H1 (cell line): ENCODE results near the gene ADAMTS17. TPM values are rescaled to one million over a fixed set of nuclear protein-coding genes. Genes with fewer than 3 reads are reported as not detected.

ENCODE experiments used
- CTCF ChIA-PET: fragments of 300-600 bp; sonication (Branson Sonifier 250); formaldehyde crosslinking; loops from one replicate; lab custom pipeline; 2021; ENCODE audit not compliant: partially characterized antibody; lab: Charles Lee
- POLR2A ChIA-PET: fragments of 300-600 bp; sonication (Branson Sonifier 250); formaldehyde crosslinking; loops from one replicate; lab custom pipeline; 2021; ENCODE audit warnings: inconsistent platforms; ENCODE audit not compliant: partially characterized antibody; lab: Charles Lee
- DNase-seq, 2 experiments: peaks; one replicate each; pipeline versions ENCODE4 v3.0.0 to v3.0.0-alpha.2; 2010 to 2022; ENCODE audit warnings: low spot score in 2 of 2, low read depth in 1 of 2, mixed read lengths in 1 of 2
- FAIRE-seq: peaks from 2 replicates; lab custom pipeline; 2011; peaks lifted over from hg19 to GRCh38; lab: Jason Lieb, UNC
- H2AFZ ChIP-seq: 2 replicates; pipeline ENCODE4 v1.8.1; 2012; ENCODE audit warnings: low read length, inconsistent platforms
- H2AK5ac ChIP-seq: 2 replicates; pipeline ENCODE4 v1.6.1; 2013; ENCODE audit warnings: low read depth, low read length
- H2BK120ac ChIP-seq: replicated peaks from 2 replicates; pipeline ENCODE3; 2013; ENCODE audit warnings: low read depth, low read length, inconsistent platforms
- H2BK12ac ChIP-seq: 2 replicates; pipeline ENCODE4 v1.6.1; 2013; ENCODE audit warnings: low read depth, low read length
- H2BK15ac ChIP-seq: 2 replicates; pipeline ENCODE4 v1.6.1; 2013; ENCODE audit warnings: low read length
- H2BK20ac ChIP-seq: 2 replicates; pipeline ENCODE4 v1.6.1; 2013; ENCODE audit warnings: low read length
- H2BK5ac ChIP-seq: 2 replicates; pipeline ENCODE4 v1.6.1; 2013; ENCODE audit warnings: low read depth, low read length
- H3K14ac ChIP-seq: 2 replicates; pipeline ENCODE4 v1.6.1; 2013; ENCODE audit warnings: inconsistent platforms; ENCODE audit not compliant: insufficient read length
- H3K18ac ChIP-seq: 2 replicates; pipeline ENCODE4 v1.6.1; 2013; ENCODE audit warnings: low read length; ENCODE audit errors: extremely low read depth
- H3K23ac ChIP-seq: 2 replicates; pipeline ENCODE4 v1.6.1; 2013; ENCODE audit warnings: inconsistent platforms; ENCODE audit not compliant: insufficient read length
- H3K23me2 ChIP-seq: 2 replicates; pipeline ENCODE4 v1.6.1; 2013; ENCODE audit warnings: low read depth, low read length
- H3K27ac ChIP-seq: 2 replicates; pipeline ENCODE4 v1.6.1; 2011; ENCODE audit warnings: low read depth, low read length, inconsistent platforms
- H3K27me3 ChIP-seq, 4 experiments: replicated peaks in 1 of 4; 1 replicate in 1 of 4; 2 replicates in 3 of 4; pipeline versions ENCODE4 v1.6.1 to v1.8.1; 2011 to 2013; ENCODE audit warnings: low read length in 3 of 4, mild to moderate bottlenecking in 3 of 4, inconsistent platforms in 2 of 4, mixed read lengths in 2 of 4, moderate library complexity in 1 of 4; ENCODE audit not compliant: control insufficient read depth in 3 of 4, insufficient read depth in 3 of 4; ENCODE audit errors: extremely low read depth in 1 of 4
- H3K36me3 ChIP-seq, 4 experiments: 2 replicates each; pipeline versions ENCODE4 v1.6.1 to v1.8.1; 2011 to 2013; ENCODE audit warnings: mild to moderate bottlenecking in 4 of 4, low read length in 3 of 4, moderate library complexity in 2 of 4, control low read depth in 1 of 4, inconsistent platforms in 1 of 4; ENCODE audit not compliant: insufficient read depth in 4 of 4, control insufficient read depth in 2 of 4
- H3K4ac ChIP-seq: replicated peaks from 2 replicates; pipeline ENCODE3; 2013; ENCODE audit warnings: low read length, low read depth, mixed read lengths, inconsistent platforms; ENCODE audit not compliant: insufficient read length
- H3K4me1 ChIP-seq, 4 experiments: replicated peaks in 1 of 4; 1 replicate in 1 of 4; 2 replicates in 3 of 4; pipeline versions ENCODE4 v1.6.1 to v1.8.1; 2011 to 2013; ENCODE audit warnings: low read length in 3 of 4, inconsistent platforms in 2 of 4, mixed read lengths in 1 of 4; ENCODE audit not compliant: insufficient read depth in 4 of 4, control insufficient read depth in 3 of 4
- H3K4me2 ChIP-seq, 2 experiments: 2 replicates each; pipeline versions ENCODE4 v1.6.1 to v1.8.1; 2011 to 2013; ENCODE audit warnings: low read depth in 2 of 2, low read length in 2 of 2, control low read depth in 1 of 2, inconsistent platforms in 1 of 2, mild to moderate bottlenecking in 1 of 2; ENCODE audit not compliant: insufficient read depth in 1 of 2
- H3K4me3 ChIP-seq, 4 experiments: fragments of 200-600, 300-600 bp in 1 of 4; sonication (generic), shearing (Covaris generic), sonication (Bioruptor Twin) in 1 of 4; 2 replicates each; pipeline versions ENCODE4 v1.5.1 to v1.8.1; 2011 to 2016; ENCODE audit warnings: low read length in 4 of 4, low read depth in 3 of 4, control low read depth in 2 of 4, inconsistent platforms in 2 of 4, mild to moderate bottlenecking in 2 of 4, mixed read lengths in 1 of 4, moderate library complexity in 1 of 4; ENCODE audit not compliant: insufficient read depth in 2 of 4; ENCODE audit errors: extremely low read depth in 1 of 4
- H3K56ac ChIP-seq: replicated peaks from 2 replicates; pipeline ENCODE3; 2013; ENCODE audit warnings: low read depth, mild to moderate bottlenecking, mixed read lengths, low read length, inconsistent platforms; ENCODE audit not compliant: insufficient read length
- H3K79me1 ChIP-seq: 2 replicates; pipeline ENCODE4 v1.6.1; 2013; ENCODE audit warnings: low read depth, low read length, control low read depth
- H3K79me2 ChIP-seq, 2 experiments: 2 replicates each; pipeline versions ENCODE4 v1.6.1 to v1.8.1; 2012 to 2013; ENCODE audit warnings: low read length in 2 of 2, mild to moderate bottlenecking in 2 of 2, inconsistent platforms in 1 of 2; ENCODE audit not compliant: insufficient read depth in 2 of 2, control insufficient read depth in 1 of 2
- H3K9ac ChIP-seq, 4 experiments: replicated peaks in 1 of 4; 1 replicate in 1 of 4; 2 replicates in 3 of 4; pipeline versions ENCODE4 v1.6.1 to v1.8.1; 2011 to 2013; ENCODE audit warnings: low read depth in 3 of 4, low read length in 3 of 4, control low read depth in 2 of 4, mild to moderate bottlenecking in 2 of 4, moderate library complexity in 2 of 4, inconsistent platforms in 1 of 4; ENCODE audit errors: extremely low read depth in 1 of 4
- H3K9me3 ChIP-seq, 2 experiments: 2 replicates each; pipeline versions ENCODE4 v1.6.1 to v1.8.1; 2012 to 2013; ENCODE audit warnings: mild to moderate bottlenecking in 2 of 2, moderate library complexity in 2 of 2, control low read depth in 1 of 2, inconsistent platforms in 1 of 2, low read depth in 1 of 2, low read length in 1 of 2, mixed read lengths in 1 of 2; ENCODE audit not compliant: insufficient read depth in 2 of 2
- H4K20me1 ChIP-seq, 2 experiments: replicated peaks in 1 of 2; 2 replicates each; pipeline versions ENCODE3 to v1.8.1; 2011 to 2013; ENCODE audit warnings: inconsistent platforms in 2 of 2, low read length in 2 of 2, mild to moderate bottlenecking in 1 of 2; ENCODE audit not compliant: insufficient read depth in 2 of 2, control insufficient read depth in 1 of 2
- H4K5ac ChIP-seq: 2 replicates; pipeline ENCODE4 v1.6.1; 2013; ENCODE audit warnings: low read length, low read depth, mixed read lengths, inconsistent platforms; ENCODE audit not compliant: insufficient read length
- H4K8ac ChIP-seq: 2 replicates; pipeline ENCODE4 v1.8.0; 2013; ENCODE audit warnings: mild to moderate bottlenecking, moderate library complexity, low read length, inconsistent platforms; ENCODE audit not compliant: insufficient read depth; ENCODE audit errors: extremely low read depth
- H4K91ac ChIP-seq: replicated peaks from 2 replicates; pipeline ENCODE3; 2013; ENCODE audit warnings: low read length, mixed read lengths, inconsistent platforms; ENCODE audit not compliant: insufficient read length
- EP300 ChIP-seq, 2 experiments: IDR thresholded peaks; 1 replicate in 1 of 2; 2 replicates in 1 of 2; pipeline ENCODE4 v1.6.1; 2011 to 2012; ENCODE audit warnings: low read depth in 2 of 2, low read length in 2 of 2, mild to moderate bottlenecking in 2 of 2, borderline replicate concordance in 1 of 2, inconsistent platforms in 1 of 2, moderate library complexity in 1 of 2
- EZH2 ChIP-seq: fragments of 200-600 bp; sonication (generic); IDR thresholded peaks from 2 replicates; pipeline ENCODE4 v1.7.1; 2012; ENCODE audit warnings: low read depth, mild to moderate bottlenecking, moderate library complexity, low read length, inconsistent platforms; ENCODE audit not compliant: severe bottlenecking
- FOSL1 ChIP-seq: IDR thresholded peaks from 2 replicates; pipeline ENCODE4 v1.6.1; 2011; ENCODE audit warnings: mild to moderate bottlenecking, low read depth, low read length, moderate library complexity; ENCODE audit not compliant: insufficient read depth
- HDAC2 ChIP-seq, 2 experiments: fragments of 300-600 bp in 1 of 2; sonication (generic) in 1 of 2; IDR thresholded peaks; 2 replicates each; pipeline ENCODE4 v1.6.1; 2011 to 2012; ENCODE audit warnings: low read depth in 2 of 2, low read length in 2 of 2, mild to moderate bottlenecking in 2 of 2, moderate library complexity in 2 of 2, borderline replicate concordance in 1 of 2, inconsistent platforms in 1 of 2
- HDAC6 ChIP-seq: IDR thresholded peaks from one replicate; pipeline ENCODE4 v1.7.1; 2012; ENCODE audit warnings: low read depth, mild to moderate bottlenecking, inconsistent platforms, low read length, moderate library complexity
- KDM1A ChIP-seq: fragments of 200-600, 300-600 bp; sonication (generic); IDR thresholded peaks from 2 replicates; pipeline ENCODE4 v1.7.1; 2016; ENCODE audit warnings: mild to moderate bottlenecking, low read length, borderline replicate concordance
- POLR2AphosphoS5 ChIP-seq: IDR thresholded peaks from 2 replicates; pipeline ENCODE4 v1.6.1; 2011; ENCODE audit warnings: low read depth, low read length
- RBBP5 ChIP-seq: IDR thresholded peaks from 2 replicates; pipeline ENCODE4 v1.7.1; 2012; ENCODE audit warnings: low read depth, mild to moderate bottlenecking, inconsistent platforms, low read length, moderate library complexity, borderline replicate concordance
- SIN3A ChIP-seq, 2 experiments: IDR thresholded peaks in 1 of 2; conservative IDR thresholded peaks in 1 of 2; 2 replicates each; pipeline ENCODE4 v1.6.1; 2011 to 2012; ENCODE audit warnings: low read length in 2 of 2, improper control_type of control experiment in 1 of 2, low read depth in 1 of 2, mild to moderate bottlenecking in 1 of 2
- SIX5 ChIP-seq: IDR thresholded peaks from 2 replicates; pipeline ENCODE4 v1.6.1; 2011; ENCODE audit warnings: mild to moderate bottlenecking, low read depth, low read length
- SP4 ChIP-seq: IDR thresholded peaks from 2 replicates; pipeline ENCODE4 v1.6.1; 2012; ENCODE audit warnings: low read length, inconsistent platforms
- TAF1 ChIP-seq: IDR thresholded peaks from 2 replicates; pipeline ENCODE4 v1.6.1; 2011; ENCODE audit warnings: mild to moderate bottlenecking, low read depth, low read length
- TBP ChIP-seq: IDR thresholded peaks from 2 replicates; pipeline ENCODE4 v1.6.1; 2011; ENCODE audit warnings: low read depth, low read length, improper control_type of control experiment
- WGBS, 2 experiments: shearing (Covaris generic) in 1 of 2; methylation state at CpG; one replicate each; pipeline versions ENCODE4 v1.1.6 to v1.1.7; 2013 to 2015; ENCODE audit warnings: low lambda C conversion rate in 2 of 2, mixed read lengths in 2 of 2, inconsistent platforms in 1 of 2, low coverage in 1 of 2, missing lambda C conversion rate in 1 of 2; ENCODE audit not compliant: insufficient replicate concordance in 2 of 2, insufficient coverage in 1 of 2, insufficient read length in 1 of 2; ENCODE audit errors: extremely low coverage in 1 of 2, missing lambda C conversion rate in 1 of 2; 5-methylcytosine and 5-hydroxymethylcytosine counted together
- polyA plus RNA-seq, 7 experiments: library from polyadenylated mRNA; depleted of rRNA in 3 of 7; stranded (reverse) in 5 of 7; unstranded in 2 of 7; fragments of >200 nt in 5 of 7; fragments of 200-250 nt in 2 of 7; gene quantifications; 1 replicate in 5 of 7; 2 replicates in 1 of 7; 4 replicates in 1 of 7; pipeline versions ENCODE4 v1.2.1 to v1.2.3, GENCODE V29; 2011 to 2013; ENCODE audit warnings: missing spikeins in 2 of 7, mixed read lengths in 2 of 7
- total RNA-seq: library from RNA; stranded (reverse); fragmentation: NEBNext Ultra II Directional; extraction: Animal tissue kit (Norgen Biotek cat#: 25700); gene quantifications from 2 replicates; pipeline ENCODE4 v1.2.1, GENCODE V29; 2021

Gene ADAMTS17
- total and polyA plus RNA-seq, 2 of the 8 experiments (the other 6 are each of a cell fraction or from before 2014, with no cell fraction given), result 0.51 to 1.7 TPM

GRCh38 chr15:100096700-100097099, 245.1 kb downstream of the ADAMTS17 start:
- H3K27me3 ChIP-seq, result no peaks in the 10 kb centered on the region
- CTCF ChIA-PET, result interaction anchor here (1.4 to 2.5 kb wide), 2 partner anchors 10 to 36 kb away, joined by 3 to 10 read pairs; no protein-coding TSS in a partner anchor
- WGBS, 2 experiments, result 95% methylated on average over 4 of the region's 4 CpGs; no CpG with 5 or more reads in 1 of the 2 experiments

More at GRCh38 chr15:100096700-100097099, 245.1 kb downstream of the ADAMTS17 start:
- H3K79me1 ChIP-seq, result no peaks in the 10 kb centered on the region
- H4K20me1 ChIP-seq, result no peaks in the 10 kb centered on the region
- H3K27ac ChIP-seq, result no peak overlapping the region
- H3K4ac ChIP-seq, result no peak overlapping the region
- no peak overlapping the region for H2BK20ac ChIP-seq
- no peak overlapping the region for H2BK120ac ChIP-seq
- no peak overlapping the region for H3K9ac ChIP-seq
- peaks cover 0 to 3% (median 0%) of the 10 kb centered on the region in 4 experiments; a peak in 1 of 7 replicates for H3K4me1 ChIP-seq
- no peak overlapping the region for H3K14ac ChIP-seq
- no peak overlapping the region for H4K91ac ChIP-seq
- H3K36me3 ChIP-seq, result no peaks in the 10 kb centered on the region
- TF ChIP-seq SIN3A (conservative IDR thresholded peaks at IDR 0.05 in 1 of 2, IDR thresholded peaks at IDR 0.05 in 1 of 2; ENCODE audit: low read depth in 1 of 2, low read length in 2 of 2), result no peak
- no peak for TF ChIP-seq HDAC2 (IDR thresholded peaks at IDR 0.05; ENCODE audit: borderline replicate concordance in 1 of 2, low read depth in 2 of 2, low read length in 2 of 2)
- TF ChIP-seq HDAC6, result no peak
- TF ChIP-seq POLR2AphosphoS5, result no peak
- no peak for TF ChIP-seq FOSL1
- TF ChIP-seq TBP, result no peak
- TF ChIP-seq TAF1, result no peak
- no peak for TF ChIP-seq KDM1A
- TF ChIP-seq EZH2, result no peak
- TF ChIP-seq SP4, result no peak
- no peak for TF ChIP-seq EP300 (IDR thresholded peaks at IDR 0.05; ENCODE audit: borderline replicate concordance in 1 of 2, low read depth in 2 of 2, low read length in 2 of 2)
- TF ChIP-seq SIX5, result no peak
- TF ChIP-seq RBBP5, result no peak
- H3K18ac ChIP-seq, result no peak overlapping the region
- H3K9me3 ChIP-seq, result no peaks in the 10 kb centered on the region
- DNase-seq (no peak), FAIRE-seq (no peak)
- no peak overlapping the region for H4K5ac ChIP-seq
- H3K4me2 ChIP-seq, result no peak overlapping the region
- H2BK12ac ChIP-seq, result no peak overlapping the region
- H3K79me2 ChIP-seq, result no peaks in the 10 kb centered on the region
- no peaks in the 10 kb centered on the region for H3K23me2 ChIP-seq
- no peak overlapping the region for H2AFZ ChIP-seq
- H2BK15ac ChIP-seq, result no peak overlapping the region
- POLR2A ChIA-PET, result no interaction called here
- H2AK5ac ChIP-seq, result no peak overlapping the region
- H4K8ac ChIP-seq, result no peak overlapping the region
- no peak overlapping the region for H3K23ac ChIP-seq
- H3K4me3 ChIP-seq, result no peak overlapping the region
- no peak overlapping the region for H2BK5ac ChIP-seq
- no peak overlapping the region for H3K56ac ChIP-seq
